IMR-90 (cell line): ENCODE measurements around the gene ZCCHC7.

Experiments
- BHLHE40 ChIP-seq: fragments of 150-350 bp; IDR thresholded peaks from 2 replicates; pipeline ENCODE4 v1.6.1; 2016; ENCODE audit warnings: mild to moderate bottlenecking, low read depth, low read length
- CEBPB ChIP-seq: IDR thresholded peaks from 2 replicates; pipeline ENCODE4 v1.6.1; 2012; ENCODE audit warnings: low read depth, low read length, improper control_type of control experiment
- CHD1 ChIP-seq: IDR thresholded peaks from 2 replicates; pipeline ENCODE4 v1.6.1; 2012; ENCODE audit warnings: low read depth, low read length, improper control_type of control experiment
- CTCF ChIP-seq: conservative IDR thresholded peaks from 2 replicates; pipeline ENCODE4 v1.5.1; 2012; ENCODE audit warnings: mild to moderate bottlenecking, low read depth, low read length, improper control_type of control experiment
- FOS ChIP-seq: fragments of 150-350 bp; IDR thresholded peaks from 2 replicates; pipeline ENCODE4 v1.6.1; 2016; ENCODE audit warnings: low read depth, low read length
- MAFK ChIP-seq: IDR thresholded peaks from 2 replicates; pipeline ENCODE4 v1.6.1; 2012; ENCODE audit warnings: low read depth, low read length, improper control_type of control experiment
- MAZ ChIP-seq: IDR thresholded peaks from 2 replicates; pipeline ENCODE4 v1.6.1; 2012; ENCODE audit warnings: low read depth, mild to moderate bottlenecking, low read length, improper control_type of control experiment, moderate library complexity, borderline replicate concordance
- POLR2A ChIP-seq: IDR thresholded peaks from 2 replicates; pipeline ENCODE4 v1.6.1; 2012; ENCODE audit warnings: mild to moderate bottlenecking, low read depth, low read length
- RAD21 ChIP-seq: IDR thresholded peaks from 2 replicates; pipeline ENCODE4 v1.6.1; 2012; ENCODE audit warnings: low read length, improper control_type of control experiment
- RCOR1 ChIP-seq: IDR thresholded peaks from 2 replicates; pipeline ENCODE4 v1.6.1; 2012; ENCODE audit warnings: mild to moderate bottlenecking, low read length, improper control_type of control experiment; ENCODE audit not compliant: insufficient replicate concordance
- RFX5 ChIP-seq: IDR thresholded peaks from 2 replicates; pipeline ENCODE4 v1.8.0; 2012; ENCODE audit warnings: low read depth, mild to moderate bottlenecking, low read length, moderate library complexity
- SMC3 ChIP-seq: fragments of 150-350 bp; IDR thresholded peaks from 2 replicates; pipeline ENCODE4 v1.6.1; 2016; ENCODE audit warnings: low read depth, mild to moderate bottlenecking, antibody characterized with exemption, low read length, moderate library complexity
- USF2 ChIP-seq: fragments of 150-350 bp; IDR thresholded peaks from 2 replicates; pipeline ENCODE4 v1.6.1; 2017; ENCODE audit warnings: mild to moderate bottlenecking, antibody characterized with exemption, low read length, low read depth

DNA sequence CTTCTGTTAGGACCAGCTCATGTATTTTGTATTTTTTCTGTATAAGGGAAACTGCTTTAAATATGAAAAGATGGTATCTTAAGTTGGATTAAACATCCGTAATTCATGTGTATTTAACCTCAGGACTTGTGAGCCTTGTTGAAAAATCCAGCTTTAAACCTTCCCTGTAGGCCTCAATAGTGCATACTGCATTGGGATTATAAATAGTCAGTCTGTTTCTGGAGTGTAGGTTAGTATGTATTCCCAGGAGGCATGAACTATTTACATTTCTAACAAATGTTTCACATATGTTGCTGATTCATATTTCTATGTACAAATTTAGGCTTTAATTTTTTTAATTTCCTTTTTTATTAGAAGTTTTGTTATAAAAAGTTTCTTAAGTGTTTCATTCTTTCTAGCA, 164.3 kb downstream of the ZCCHC7 start:
- TF ChIP-seq RAD21 (no peak), USF2 (no peak), CTCF (no peak), RFX5 (no peak), POLR2A (no peak), SMC3 (no peak), RCOR1 (no peak), MAZ (no peak), FOS (no peak), CHD1 (no peak), MAFK (no peak), BHLHE40 (no peak), CEBPB (no peak)
